ENCODE measurements around the gene MMP1.

Gene MMP1

DNA sequence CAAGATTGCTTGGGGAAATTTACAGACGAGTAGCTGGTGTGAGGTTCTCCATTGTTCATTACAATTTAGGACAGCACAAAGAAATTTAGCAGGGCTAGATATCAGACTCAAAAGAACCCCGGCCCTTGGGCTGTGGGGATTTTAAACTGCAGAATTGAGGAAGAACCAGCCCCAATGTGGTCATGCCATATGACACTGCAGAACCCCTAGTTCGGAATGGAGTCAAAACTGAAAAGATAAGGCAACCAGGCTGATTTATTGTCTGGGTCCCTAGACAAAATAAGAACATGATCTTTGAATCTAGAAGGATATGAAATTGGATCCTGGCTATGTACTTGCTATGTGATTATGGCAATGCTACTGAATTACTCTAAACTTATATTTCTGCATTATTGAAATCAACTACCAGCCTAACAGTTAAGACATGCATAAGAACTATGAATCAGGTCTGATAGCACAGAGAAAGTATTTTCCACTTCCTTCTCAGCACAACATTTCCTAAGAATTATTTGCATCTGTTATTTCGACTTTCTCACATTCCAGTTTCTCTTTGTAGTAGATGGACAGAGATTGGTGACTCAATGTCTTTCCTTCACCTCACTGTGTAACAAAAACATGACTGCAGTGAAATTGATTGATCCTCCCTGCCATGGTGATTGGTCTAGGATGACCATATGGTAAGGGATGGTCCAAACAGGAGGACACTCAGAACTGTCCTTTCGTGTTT, 32.2 kb upstream of the MMP1 start:
- no peak for TF ChIP-seq JUND (IDR thresholded peaks at IDR 0.05; ENCODE audit: low read depth)
- in situ Hi-C loops (cut with HindIII; ENCODE audit: low pct_unique_long_range_greater_than_20kb, low sequenced_read_pairs), result no loop called here
- no peak for DNase-seq (ENCODE audit: low read depth in 1 of 2, low spot score in 1 of 2)

DNA sequence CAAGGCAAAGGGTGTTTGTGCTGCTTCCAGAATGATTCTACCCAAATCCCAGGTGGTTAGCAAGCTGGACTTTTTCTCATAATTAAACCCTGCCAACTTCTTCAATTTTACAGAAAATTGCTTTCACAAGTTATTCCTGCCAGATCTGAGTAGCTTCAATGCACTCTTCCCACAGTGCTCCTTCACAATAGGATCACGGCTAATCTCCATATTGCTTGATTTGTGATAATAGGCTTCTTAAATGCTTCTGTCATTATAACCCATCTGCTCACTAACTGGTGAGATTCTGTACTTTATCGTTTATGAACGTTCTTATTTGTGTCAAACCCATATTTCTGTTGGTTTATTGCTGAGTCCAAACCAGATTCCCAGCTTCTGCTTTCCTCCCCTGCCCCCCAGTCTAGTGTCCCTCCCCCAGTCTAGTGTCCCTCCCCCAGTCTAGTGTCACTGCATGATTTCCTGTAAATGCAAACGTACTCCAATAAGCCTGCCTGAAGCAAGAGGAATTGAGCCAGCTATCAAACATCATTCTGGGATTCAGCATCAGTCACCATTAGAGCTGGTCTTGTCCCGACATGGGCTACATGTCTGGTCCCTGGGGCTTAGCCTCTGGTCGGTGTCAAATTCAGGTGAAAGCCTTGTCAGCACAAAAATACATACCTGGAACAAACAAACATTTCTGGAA, 31.5 kb upstream of the MMP1 start:
- TF ChIP-seq JUND (IDR thresholded peaks at IDR 0.05; ENCODE audit: low read depth), result no peak
- DNase-seq (ENCODE audit: low read depth in 1 of 2, low spot score in 1 of 2), result no peak
- in situ Hi-C loops (cut with HindIII; ENCODE audit: low pct_unique_long_range_greater_than_20kb, low sequenced_read_pairs), result no loop called here

DNA sequence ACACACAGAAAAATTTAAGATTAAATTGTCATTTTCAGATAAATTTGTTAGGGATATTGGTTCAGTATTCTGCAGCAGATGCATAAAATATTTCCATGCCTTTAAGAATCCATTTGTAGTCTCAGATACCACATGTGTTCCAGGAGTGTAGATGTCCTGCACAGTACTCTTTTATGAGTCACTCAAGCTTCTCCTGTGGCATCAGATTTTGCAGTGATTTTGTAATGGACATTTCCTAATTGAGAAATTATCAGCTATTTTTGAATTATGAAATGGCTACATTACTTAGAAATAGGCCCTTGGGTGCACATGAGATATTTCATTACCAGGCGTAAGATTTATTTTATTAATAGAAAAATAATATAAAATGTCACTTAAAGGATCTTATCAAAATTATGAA, 26.6 kb upstream of the MMP1 start:
- in situ Hi-C loops (cut with HindIII; ENCODE audit: low pct_unique_long_range_greater_than_20kb, low sequenced_read_pairs), result no loop called here
- DNase-seq (ENCODE audit: low read depth in 1 of 2, low spot score in 1 of 2), result no peak
- TF ChIP-seq JUND (IDR thresholded peaks at IDR 0.05; ENCODE audit: low read depth), result no peak

DNA sequence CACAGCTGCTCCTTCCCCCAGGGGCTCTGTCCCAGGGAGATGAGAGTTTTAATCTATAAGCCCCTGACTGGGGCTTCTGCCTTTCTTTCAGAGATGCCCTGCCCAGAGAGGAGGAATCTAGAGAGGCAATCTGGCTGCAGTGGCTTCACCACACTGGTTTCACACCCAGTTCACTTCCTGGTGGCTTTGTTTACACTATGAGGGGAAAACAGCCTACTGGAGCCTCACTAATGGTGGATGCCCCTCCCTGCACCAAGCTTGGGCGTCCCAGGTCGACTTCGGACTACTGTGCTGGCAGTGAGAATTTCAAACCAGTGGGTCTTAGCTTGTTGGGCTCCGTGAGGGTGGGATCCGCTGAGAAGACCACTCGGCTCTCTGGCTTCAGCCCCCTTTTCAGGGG, 21.5 kb upstream of the MMP1 start:
- in situ Hi-C loops (cut with HindIII; ENCODE audit: low pct_unique_long_range_greater_than_20kb, low sequenced_read_pairs), result no loop called here
- DNase-seq (ENCODE audit: low read depth in 1 of 2, low spot score in 1 of 2), result peak in 1 of 2 experiments; percentile 23
- TF ChIP-seq JUND (IDR thresholded peaks at IDR 0.05; ENCODE audit: low read depth), result no peak

DNA sequence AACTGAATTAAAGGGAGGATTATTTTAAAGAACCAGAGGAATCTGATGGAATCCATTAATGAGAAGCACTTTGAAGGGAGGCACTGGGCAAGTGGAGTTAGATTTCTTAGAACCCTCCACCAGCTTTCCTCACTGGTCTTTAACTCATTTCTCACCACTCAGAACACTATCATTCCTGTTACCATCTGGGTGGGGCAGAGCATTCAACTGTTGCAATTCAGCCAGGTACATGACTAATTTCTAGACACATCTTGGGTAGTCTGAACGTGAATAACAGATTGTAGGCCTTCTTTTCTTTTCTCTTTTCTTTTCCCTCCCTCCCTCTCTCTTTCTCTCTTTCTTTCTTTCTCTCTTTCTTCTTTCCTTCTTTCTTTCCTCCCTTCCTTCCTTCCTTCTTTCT, 15.5 kb upstream of the MMP1 start:
- no peak for DNase-seq (ENCODE audit: low read depth in 1 of 2, low spot score in 1 of 2)
- in situ Hi-C loops (cut with HindIII; ENCODE audit: low pct_unique_long_range_greater_than_20kb, low sequenced_read_pairs), result no loop called here
- no peak for TF ChIP-seq JUND (IDR thresholded peaks at IDR 0.05; ENCODE audit: low read depth)

DNA sequence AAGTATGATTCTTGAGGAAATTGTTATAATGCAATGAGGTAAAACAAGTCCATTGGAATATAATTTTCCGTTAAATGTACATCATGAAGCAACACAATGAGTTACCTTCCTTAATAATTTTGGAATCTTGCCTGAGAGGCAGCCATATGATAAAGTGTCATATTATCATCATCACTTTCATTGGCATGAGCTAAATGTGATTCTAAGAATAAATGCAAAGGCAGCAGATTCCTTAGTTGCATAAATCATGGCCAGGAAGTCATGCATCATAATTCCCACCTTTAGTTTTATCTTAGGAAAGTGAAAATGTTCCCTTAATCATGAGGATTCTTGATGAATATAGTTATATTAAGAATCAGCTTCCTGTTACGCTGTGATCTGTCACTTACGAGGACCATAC, 14.2 kb upstream of the MMP1 start:
- in situ Hi-C loops (cut with HindIII; ENCODE audit: low pct_unique_long_range_greater_than_20kb, low sequenced_read_pairs), result no loop called here
- no peak for DNase-seq (ENCODE audit: low read depth in 1 of 2, low spot score in 1 of 2)
- no peak for TF ChIP-seq JUND (IDR thresholded peaks at IDR 0.05; ENCODE audit: low read depth)

DNA sequence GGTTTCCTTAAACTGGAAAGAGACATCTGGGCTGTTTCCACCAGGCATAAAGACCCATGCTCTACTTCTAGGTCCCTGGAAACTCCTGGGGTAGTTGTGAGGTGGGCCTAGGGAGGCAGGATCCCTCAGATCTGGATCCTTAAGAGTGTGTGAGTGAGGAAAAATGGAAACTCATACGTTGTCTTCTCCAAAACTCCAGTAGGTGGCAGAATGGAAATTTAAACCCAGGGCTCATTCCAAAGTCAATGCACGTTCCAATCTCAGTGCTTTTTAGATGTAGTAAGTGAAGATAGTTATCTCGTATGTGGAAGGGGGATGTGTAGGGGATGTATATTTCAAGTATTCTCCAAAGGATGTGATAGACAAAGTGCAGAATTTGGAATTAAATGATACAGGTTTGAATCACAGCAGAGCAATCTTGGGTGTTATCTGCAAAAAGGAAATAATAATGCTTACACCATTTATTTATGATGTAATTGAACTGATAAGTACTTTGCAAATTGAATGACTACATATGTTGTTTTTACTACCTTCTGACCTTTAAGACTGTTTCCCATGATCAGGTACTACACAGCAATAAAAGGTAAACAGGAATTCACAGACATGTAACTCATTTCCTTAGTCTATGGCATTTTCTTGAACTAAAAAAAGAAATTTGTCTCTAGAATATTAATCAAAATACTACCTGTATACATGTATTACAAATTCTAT, 13.1 kb upstream of the MMP1 start:
- in situ Hi-C loops (cut with HindIII; ENCODE audit: low pct_unique_long_range_greater_than_20kb, low sequenced_read_pairs), result no loop called here
- peak in 1 of 2 experiments; percentile 54 for DNase-seq (ENCODE audit: low read depth in 1 of 2, low spot score in 1 of 2)
- TF ChIP-seq JUND (IDR thresholded peaks at IDR 0.05; ENCODE audit: low read depth), result no peak

DNA sequence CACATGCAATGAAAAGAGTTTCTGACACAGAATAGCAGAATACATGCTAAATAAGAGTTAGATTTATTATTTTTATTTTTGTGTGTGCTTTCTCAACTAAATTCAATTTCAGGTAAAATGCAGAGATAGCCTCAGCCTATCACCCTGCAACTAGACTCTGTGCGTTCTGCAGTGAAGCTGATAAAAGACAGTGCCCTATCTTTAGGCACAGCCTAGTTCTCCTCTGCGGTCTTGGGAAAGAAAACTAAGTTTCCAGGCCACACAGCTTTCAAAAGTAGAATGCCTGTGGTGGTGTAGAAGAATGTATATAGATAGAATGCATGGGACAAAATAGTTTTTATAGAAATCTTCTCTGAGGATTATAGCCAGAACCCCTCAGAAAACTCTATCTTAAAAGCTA, 12.0 kb upstream of the MMP1 start:
- no peak for DNase-seq (ENCODE audit: low read depth in 1 of 2, low spot score in 1 of 2)
- no peak for TF ChIP-seq JUND (IDR thresholded peaks at IDR 0.05; ENCODE audit: low read depth)
- in situ Hi-C loops (cut with HindIII; ENCODE audit: low pct_unique_long_range_greater_than_20kb, low sequenced_read_pairs), result no loop called here

DNA sequence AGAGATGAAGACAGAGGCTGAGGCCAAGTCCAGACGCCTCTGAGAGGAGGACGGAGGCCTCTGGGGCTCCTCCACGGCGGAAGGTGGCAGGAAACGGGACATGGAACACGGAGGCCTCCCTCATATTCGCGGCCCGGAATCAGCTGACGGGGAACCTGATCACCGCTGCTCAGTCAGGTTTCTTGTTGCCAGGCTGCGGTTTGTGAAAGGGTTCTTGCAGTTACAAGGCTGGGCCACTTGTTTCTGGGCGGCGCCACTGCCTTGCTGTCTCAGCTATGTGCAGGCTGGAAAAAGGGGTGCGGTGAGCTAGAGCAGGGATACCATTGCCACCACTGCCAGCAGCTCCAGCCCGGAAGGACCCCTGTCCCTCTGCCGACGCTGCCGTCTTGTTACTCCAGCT, 10.0 kb upstream of the MMP1 start:
- DNase-seq (ENCODE audit: low read depth in 1 of 2, low spot score in 1 of 2), result peak; percentile 47 to 91
- no peak for TF ChIP-seq JUND (IDR thresholded peaks at IDR 0.05; ENCODE audit: low read depth)
- in situ Hi-C loops (cut with HindIII; ENCODE audit: low pct_unique_long_range_greater_than_20kb, low sequenced_read_pairs), result no loop called here

DNA sequence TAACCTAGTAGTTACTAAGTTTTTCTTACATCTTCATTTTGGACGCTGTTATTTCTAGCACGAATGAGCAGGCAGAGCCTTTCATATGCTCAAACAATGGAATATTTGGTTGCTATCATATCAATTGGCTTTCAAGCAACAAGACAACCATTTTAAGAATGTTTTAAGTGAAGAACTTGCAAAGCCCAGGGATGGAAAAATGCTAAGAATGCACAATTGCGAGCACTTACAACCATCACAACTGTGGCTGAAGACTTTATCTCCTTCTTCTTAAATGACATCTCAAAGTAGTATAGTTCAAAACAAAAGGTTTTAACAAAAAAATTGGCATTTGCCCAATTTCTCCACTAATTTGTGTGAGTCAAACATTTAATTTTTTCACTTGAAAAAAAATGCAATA, 8.3 kb upstream of the MMP1 start:
- in situ Hi-C loops (cut with HindIII; ENCODE audit: low pct_unique_long_range_greater_than_20kb, low sequenced_read_pairs), result no loop called here
- no peak for DNase-seq (ENCODE audit: low read depth in 1 of 2, low spot score in 1 of 2)
- TF ChIP-seq JUND (IDR thresholded peaks at IDR 0.05; ENCODE audit: low read depth), result no peak

DNA sequence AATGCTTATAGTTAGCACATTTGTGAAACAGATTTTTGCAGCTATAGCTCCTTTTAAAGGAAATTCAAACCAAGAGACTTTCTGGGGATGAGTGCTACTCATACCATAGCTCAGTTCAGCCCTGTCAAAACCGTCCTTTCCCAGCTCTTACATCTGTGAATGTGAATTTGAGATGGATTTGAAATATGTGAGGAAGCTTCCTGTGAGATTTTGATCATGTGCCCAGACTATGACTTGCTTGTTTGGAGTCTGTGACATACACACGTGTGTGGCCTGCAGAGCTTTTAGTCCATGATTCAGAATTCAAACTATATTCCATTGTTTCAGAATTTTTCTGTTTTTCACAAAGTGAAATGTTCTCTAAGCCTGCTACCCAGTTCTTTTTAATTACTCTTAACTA, 4.4 kb upstream of the MMP1 start:
- in situ Hi-C loops (cut with HindIII; ENCODE audit: low pct_unique_long_range_greater_than_20kb, low sequenced_read_pairs), result no loop called here
- no peak for TF ChIP-seq JUND (IDR thresholded peaks at IDR 0.05; ENCODE audit: low read depth)
- no peak for DNase-seq (ENCODE audit: low read depth in 1 of 2, low spot score in 1 of 2)

DNA sequence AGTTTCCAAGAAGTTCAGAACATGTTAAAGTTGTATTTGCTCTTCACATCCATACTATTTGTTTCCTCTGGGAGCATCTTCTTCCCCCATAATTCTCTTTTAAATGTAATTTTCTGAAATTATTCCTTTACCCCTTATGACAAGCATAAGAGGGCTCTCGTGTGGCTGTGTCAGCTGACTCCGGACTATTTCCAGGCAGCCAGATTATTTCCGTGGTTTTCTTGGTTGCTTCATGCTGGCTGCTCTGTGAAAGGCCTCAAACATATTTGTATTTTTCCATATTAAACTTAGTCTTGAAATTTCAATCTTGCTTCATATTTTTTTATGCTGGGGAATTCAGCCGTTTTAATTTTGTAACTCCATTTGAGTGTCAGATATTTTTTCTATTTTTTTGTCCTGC, 2.8 kb upstream of the MMP1 start:
- no peak for DNase-seq (ENCODE audit: low read depth in 1 of 2, low spot score in 1 of 2)
- in situ Hi-C loops (cut with HindIII; ENCODE audit: low pct_unique_long_range_greater_than_20kb, low sequenced_read_pairs), result no loop called here
- TF ChIP-seq JUND (IDR thresholded peaks at IDR 0.05; ENCODE audit: low read depth), result no peak

DNA sequence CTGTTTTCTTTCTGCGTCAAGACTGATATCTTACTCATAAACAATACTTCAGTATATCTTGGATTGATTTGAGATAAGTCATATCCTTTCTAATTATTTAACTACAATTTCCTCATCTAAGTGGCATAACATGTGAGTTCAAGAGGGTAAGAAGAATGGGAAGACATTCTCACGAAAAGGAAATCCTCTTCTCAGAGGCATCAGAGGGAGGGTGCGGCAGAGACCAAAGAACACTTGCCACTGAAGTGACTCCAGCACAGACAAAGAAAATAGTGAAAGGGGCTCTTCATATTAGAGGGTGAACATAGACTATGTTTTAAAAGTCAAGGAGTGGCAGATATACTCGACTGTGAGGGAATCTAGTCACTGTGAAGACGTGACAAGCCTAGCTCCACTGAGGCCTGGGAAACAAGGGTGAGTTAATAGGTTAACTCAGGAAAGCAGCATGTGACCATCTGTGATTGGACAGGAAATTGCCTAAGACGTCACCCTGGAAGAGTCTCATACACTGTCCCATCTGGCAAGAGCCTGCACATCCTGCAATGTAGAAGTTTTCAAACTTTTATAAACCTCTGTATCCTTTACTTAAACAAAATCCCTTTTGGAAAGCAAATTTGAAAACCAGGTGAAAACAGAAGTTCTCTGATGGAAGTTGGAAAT, 1.9 kb upstream of the MMP1 start:
- no peak for DNase-seq (ENCODE audit: low read depth in 1 of 2, low spot score in 1 of 2)

More for the DNA sequence above, 1.9 kb upstream of the MMP1 start:
- in situ Hi-C loops (cut with HindIII; ENCODE audit: low pct_unique_long_range_greater_than_20kb, low sequenced_read_pairs), result no loop called here
- no peak for TF ChIP-seq JUND (IDR thresholded peaks at IDR 0.05; ENCODE audit: low read depth)

Data from T47D (cell line).